Measurements from ENCODE around the gene LGSN. TPM values are rescaled to one million over a fixed set of nuclear protein-coding genes. Genes with fewer than 3 reads are reported as not detected.
"Not testable (repeated sequence)": the region's sequence is repeated elsewhere in the genome, so short reads cannot be mapped to it uniquely, and the experiment has no call there.

LGSN gene
- total RNA-seq, 1 donor from 2014 or later = not detected

- H3K4me3 ChIP-seq (ENCODE audit: low read depth, low read length) = no peak overlapping the region
- DNase-seq (ENCODE audit: low read depth) = no peak
- no peak for TF ChIP-seq CTCF (conservative IDR thresholded peaks at IDR 0.05; ENCODE audit: low read depth, low read length)
These were observed 29.2 kb downstream of the LGSN start for GRCh38 chr6:63290492-63291058.

GRCh38 chr6:63289269-63289872 is 30.4 kb downstream of the LGSN start:
- no peak overlapping the region for H3K4me3 ChIP-seq (ENCODE audit: low read depth, low read length)
- no peak for DNase-seq (ENCODE audit: low read depth)
- no peak for TF ChIP-seq CTCF (conservative IDR thresholded peaks at IDR 0.05; ENCODE audit: low read depth, low read length)

- no peak for TF ChIP-seq CTCF (conservative IDR thresholded peaks at IDR 0.05; ENCODE audit: low read depth, low read length)
- no peak overlapping the region for H3K4me3 ChIP-seq (ENCODE audit: low read depth, low read length)
- DNase-seq (ENCODE audit: low read depth) = no peak
These were observed 39.1 kb downstream of the LGSN start for GRCh38 chr6:63280639-63281180.

GRCh38 chr6:63278916-63279315 is 40.9 kb downstream of the LGSN start:
- no peak for DNase-seq (ENCODE audit: low read depth)
- no peak overlapping the region for H3K4me3 ChIP-seq (ENCODE audit: low read depth, low read length)
- TF ChIP-seq CTCF (conservative IDR thresholded peaks at IDR 0.05; ENCODE audit: low read depth, low read length) = no peak

- no peak overlapping the region for H3K4me3 ChIP-seq (ENCODE audit: low read depth, low read length)
- no peak for TF ChIP-seq CTCF (conservative IDR thresholded peaks at IDR 0.05; ENCODE audit: low read depth, low read length)
- DNase-seq (ENCODE audit: low read depth) = no peak
These were observed 43.8 kb downstream of the LGSN start for GRCh38 chr6:63275953-63276352.

GRCh38 chr6:63274795-63275430 is 44.9 kb downstream of the LGSN start:
- not testable (repeated sequence) for H3K4me3 ChIP-seq (ENCODE audit: low read depth, low read length); DNase-seq (ENCODE audit: low read depth)

- H3K4me3 ChIP-seq (ENCODE audit: low read depth, low read length) = no peak overlapping the region
- DNase-seq (ENCODE audit: low read depth) = no peak
- TF ChIP-seq CTCF (conservative IDR thresholded peaks at IDR 0.05; ENCODE audit: low read depth, low read length) = peak; percentile 53
These were observed 47.4 kb downstream of the LGSN start for GRCh38 chr6:63272397-63272796.

Data from epithelial cell of proximal tubule (primary cell).